NOMO-1 treated with DMSO at 0.1 percent for 48 hours (cell line): ENCODE measurements around the gene SMO.
"Not testable (repeated sequence)": the region's sequence is repeated elsewhere in the genome, so short reads cannot be mapped to it uniquely, and the experiment has no call there.

Source experiments
- DNase-seq: peaks from one replicate; lab custom pipeline; 2025; ENCODE audit not compliant: unreplicated experiment; lab: John Stamatoyannopoulos, UW

SMO gene

DNA sequence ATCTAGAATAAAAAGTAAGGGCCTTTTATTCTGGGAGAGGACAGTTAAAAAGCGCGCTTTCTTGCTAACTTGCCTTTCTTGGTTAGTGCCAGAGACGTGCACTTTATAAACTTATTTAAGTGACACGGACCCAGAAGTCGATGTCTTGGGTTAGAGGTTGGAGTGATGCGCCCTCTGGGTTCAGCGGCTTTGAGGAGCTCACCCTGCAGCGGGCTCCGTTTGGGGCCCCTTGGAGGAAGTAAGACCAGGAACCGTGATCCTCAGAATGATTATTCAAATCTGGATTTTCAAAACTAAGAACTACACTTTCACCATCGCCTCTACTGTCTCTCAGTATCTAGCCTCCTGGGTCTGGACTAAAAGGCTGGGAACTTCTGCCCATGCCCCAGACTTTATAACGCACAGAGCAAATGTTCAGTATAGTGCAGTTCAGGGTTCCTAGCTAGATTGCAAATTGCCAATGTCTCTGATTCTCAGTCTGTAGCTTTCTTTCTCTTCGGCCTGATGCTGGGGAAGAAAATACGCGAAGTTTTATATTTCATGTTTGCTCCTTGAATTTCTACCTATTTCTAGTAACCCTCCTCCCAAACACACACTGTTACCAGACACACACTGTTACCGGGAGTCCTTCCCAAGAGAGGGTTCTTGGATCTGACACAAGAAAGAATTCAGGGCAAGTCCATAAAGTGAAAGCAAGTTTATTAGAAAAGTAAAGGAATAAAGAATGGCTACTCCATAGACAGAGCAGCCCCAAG is 18.6 kb upstream of the SMO start:
- peak; percentile 50 for DNase-seq

- DNase-seq, result no peak
These were observed 17.9 kb upstream of the SMO start for GRCh38 chr7:129170441-129171021.

GRCh38 chr7:129173861-129174260 is 14.6 kb upstream of the SMO start:
- DNase-seq, result not testable (repeated sequence)

- DNase-seq, result no peak
These were observed 11.3 kb upstream of the SMO start for GRCh38 chr7:129176916-129177710.

DNA sequence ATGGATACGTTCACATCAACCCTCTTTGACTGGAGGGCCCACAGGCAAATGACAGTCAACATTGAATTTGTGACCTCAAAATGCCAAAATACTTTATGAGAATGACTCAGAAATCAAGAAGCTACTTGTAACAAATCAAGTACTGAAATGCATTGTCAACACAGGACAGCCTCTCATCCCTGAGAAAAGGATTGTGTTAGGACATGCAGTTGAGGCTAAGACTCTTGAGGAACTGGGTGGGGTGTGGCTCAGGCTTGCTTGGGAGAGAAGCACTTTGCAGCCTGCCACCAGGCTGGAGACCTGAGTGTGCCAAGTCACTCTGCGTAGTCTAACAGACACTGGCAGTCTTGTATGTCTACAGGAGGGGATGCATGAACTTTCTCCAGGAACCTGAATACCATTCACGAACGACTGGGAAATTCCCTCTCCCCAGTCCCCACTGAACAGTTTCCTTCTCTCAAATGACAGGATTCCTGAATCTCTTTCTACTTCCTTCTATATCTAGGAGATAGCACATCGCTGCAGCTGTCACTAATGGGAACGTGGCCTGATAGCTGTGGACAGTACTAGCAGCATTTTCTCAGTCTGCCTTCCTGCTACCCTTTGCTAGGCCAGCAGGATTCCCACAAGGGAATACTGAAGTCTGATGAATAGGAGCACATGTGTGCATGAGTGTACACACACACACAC is 3.3 kb upstream of the SMO start:
- DNase-seq, result no peak

- no peak for DNase-seq
These were observed 1.6 kb upstream of the SMO start for GRCh38 chr7:129186749-129187260.

DNA sequence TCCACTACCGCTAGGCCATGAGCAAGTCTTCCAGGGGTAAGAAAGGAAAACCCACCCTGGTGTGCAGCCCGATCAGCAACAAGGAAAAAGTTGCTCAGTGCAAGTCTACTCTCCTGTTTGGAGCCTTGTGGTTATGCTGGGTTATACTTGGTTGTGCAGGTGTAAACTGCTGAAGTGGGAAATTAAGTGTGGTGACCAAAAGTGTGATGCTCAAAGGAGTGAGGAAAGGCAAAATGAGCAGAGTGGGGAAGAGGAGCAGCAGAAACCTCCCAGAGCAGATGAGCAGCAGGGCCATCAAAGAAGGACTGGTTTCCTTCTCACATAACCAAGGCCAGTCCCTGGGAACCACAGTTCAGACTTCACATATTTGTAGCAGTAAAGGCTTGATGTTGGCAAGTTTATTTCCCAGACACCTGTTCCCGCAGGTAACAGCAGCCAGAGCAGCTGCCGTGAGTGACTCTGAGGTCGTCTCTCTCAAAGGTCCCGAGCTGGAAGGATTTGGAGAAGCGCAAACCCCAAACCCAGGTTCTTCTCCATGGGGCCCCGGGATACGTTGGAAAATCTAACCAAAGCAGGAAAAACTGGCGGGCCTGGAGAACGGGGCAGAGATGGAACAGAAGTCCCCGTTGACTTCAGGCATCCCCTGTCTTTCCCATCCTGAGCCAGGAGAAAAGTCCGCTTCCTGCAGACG is 607 bp upstream of the SMO start:
- no peak for DNase-seq

DNA sequence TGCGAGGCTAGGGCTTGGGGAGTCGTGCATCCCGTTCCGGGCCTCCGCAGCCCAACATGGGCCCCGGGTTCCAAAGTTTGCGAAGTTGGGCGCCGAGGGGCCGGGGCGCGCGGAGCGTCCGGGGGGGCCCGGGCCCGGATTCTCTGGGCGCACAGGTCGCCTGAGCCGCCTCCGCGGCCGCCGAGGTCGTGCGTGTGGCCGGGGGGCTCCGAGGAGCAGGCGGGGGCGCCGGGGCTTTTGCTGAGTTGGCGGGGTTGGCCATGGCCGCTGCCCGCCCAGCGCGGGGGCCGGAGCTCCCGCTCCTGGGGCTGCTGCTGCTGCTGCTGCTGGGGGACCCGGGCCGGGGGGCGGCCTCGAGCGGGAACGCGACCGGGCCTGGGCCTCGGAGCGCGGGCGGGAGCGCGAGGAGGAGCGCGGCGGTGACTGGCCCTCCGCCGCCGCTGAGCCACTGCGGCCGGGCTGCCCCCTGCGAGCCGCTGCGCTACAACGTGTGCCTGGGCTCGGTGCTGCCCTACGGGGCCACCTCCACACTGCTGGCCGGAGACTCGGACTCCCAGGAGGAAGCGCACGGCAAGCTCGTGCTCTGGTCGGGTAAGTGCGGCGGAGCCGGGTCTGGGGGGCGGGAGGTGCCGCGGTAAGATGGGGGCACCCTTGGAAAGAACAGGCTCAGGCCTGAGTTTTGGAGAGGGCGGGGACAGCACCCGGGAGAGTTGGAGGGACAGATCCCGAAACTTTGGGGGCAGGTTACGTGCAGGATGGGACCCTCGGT is 643 bp downstream of the SMO start:
- DNase-seq, result no peak

GRCh38 chr7:129189661-129190310 is 1.4 kb downstream of the SMO start:
- no peak for DNase-seq

- no peak for DNase-seq
These were observed 2.8 kb downstream of the SMO start for GRCh38 chr7:129191272-129191671.

DNA sequence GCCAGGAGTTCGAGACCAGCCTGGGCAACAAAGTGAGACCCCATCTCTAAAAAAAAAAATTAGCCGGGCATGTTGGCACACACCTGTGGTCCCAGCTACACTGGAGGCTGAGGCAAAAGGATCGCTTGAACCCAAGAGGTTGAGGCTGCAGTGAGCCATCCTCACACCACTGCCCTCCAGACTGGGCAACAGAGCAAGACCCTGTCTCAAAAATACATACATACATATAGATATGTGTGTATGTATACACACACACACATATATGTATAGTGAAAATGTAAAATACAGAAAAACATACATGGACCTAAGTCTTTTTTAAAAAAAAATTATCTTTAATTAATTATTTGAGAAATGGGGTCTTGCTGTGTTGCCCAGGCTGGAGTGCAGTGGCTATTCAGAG is 5.5 kb downstream of the SMO start:
- no peak for DNase-seq

- peak; percentile 8 for DNase-seq
These were observed 9.3 kb downstream of the SMO start for GRCh38 chr7:129197771-129198170.

GRCh38 chr7:129199406-129199805 is 11.0 kb downstream of the SMO start:
- DNase-seq, result no peak

DNA sequence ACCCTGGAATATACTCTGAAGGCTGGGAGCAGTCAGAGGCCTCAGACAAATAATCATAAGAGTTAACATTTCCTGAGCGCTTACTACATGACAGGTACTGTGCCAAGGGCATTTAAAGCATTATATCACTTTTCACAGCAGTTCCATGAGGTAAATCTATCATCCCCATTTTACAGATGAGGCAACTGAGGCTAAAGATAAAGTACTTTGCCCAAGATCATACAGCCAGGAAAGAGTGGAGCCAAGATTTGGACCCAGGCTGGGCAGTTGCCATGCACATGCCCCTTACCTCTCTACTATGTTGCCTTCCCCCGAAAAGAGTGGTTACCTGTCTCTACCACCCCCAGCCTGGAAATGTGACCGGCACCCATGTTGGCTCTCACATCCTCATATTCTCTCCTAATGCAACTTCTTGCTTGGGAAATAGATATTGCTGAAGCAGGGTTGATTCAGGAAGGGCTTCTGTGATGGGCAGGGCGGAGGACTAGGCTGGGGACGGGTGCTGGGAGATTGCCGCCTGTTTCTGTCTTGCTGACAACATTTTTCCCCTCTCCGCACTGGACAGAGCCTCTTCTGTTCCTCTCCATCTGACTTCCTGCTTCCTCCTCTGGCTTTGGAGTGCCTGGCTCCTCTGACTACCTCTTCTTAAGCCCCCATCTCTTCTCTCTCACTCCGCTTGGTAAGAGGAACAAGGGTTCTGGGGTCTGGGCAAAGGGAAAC is 13.8 kb downstream of the SMO start:
- no peak for DNase-seq

- DNase-seq, result no peak
These were observed 14.8 kb downstream of the SMO start for GRCh38 chr7:129203050-129203741.

GRCh38 chr7:129205126-129205818 is 16.8 kb downstream of the SMO start:
- DNase-seq, result no peak

DNA sequence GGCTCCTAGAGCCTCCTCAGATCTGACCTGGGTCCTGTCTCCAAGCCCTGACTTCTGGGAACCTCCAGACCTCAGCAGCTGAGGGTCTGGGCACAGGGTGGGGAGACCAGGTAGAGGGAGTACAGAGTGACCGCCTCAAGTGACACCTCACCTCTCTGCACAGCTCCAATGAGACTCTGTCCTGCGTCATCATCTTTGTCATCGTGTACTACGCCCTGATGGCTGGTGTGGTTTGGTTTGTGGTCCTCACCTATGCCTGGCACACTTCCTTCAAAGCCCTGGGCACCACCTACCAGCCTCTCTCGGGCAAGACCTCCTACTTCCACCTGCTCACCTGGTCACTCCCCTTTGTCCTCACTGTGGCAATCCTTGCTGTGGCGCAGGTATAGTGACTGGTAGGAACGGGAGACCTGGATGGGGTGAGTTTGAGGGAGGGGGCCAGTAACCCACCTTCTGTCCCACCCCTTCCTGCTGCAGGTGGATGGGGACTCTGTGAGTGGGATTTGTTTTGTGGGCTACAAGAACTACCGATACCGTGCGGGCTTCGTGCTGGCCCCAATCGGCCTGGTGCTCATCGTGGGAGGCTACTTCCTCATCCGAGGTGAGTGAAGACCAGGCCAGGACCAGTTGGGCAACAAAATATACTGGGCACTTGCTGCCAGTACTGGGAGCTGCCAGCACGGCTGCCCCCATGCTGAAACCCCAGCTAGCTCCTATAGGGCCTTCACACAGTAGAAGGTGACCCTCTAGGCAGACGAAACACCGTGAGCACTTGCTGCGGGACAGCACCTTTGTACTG is 17.8 kb downstream of the SMO start:
- DNase-seq, result no peak
